ENCODE results near the gene PARD3.

GRCh38 chr10:34762603-34763299, 52.3 kb downstream of the PARD3 start:
- TF ChIP-seq POLR2A (IDR thresholded peaks at IDR 0.05): no peak
- no peak for TF ChIP-seq CTCF (IDR thresholded peaks at IDR 0.05)
